RWPE2 (cell line): ENCODE data around the gene HMGXB4.

Experiments used
- ATAC-seq: fragments of 200-7000 bp; cut with Tn5 transposase; 3 replicates; pipeline ENCODE4 v1.9.1; 2021; ENCODE audit warnings: low read depth
- DNase-seq: peaks from one replicate; pipeline ENCODE4 v3.0.0-alpha.2; 2020; ENCODE audit warnings: low spot score
- H3K27ac ChIP-seq: fragments of 450-650 bp; 2 replicates; pipeline ENCODE4 v1.5.1; 2017; ENCODE audit warnings: mild to moderate bottlenecking; ENCODE audit not compliant: poor library complexity, severe bottlenecking
- H3K27me3 ChIP-seq: fragments of 250-450 bp; sonication (Bioruptor Pico); 2 replicates; pipeline ENCODE4 v1.5.1; 2021; ENCODE audit warnings: mild to moderate bottlenecking, moderate library complexity; ENCODE audit not compliant: insufficient read depth, poor library complexity, severe bottlenecking
- H3K36me3 ChIP-seq: fragments of 250-450 bp; sonication (Bioruptor Pico); 2 replicates; pipeline ENCODE4 v1.5.1; 2020; ENCODE audit warnings: low read depth, mild to moderate bottlenecking, moderate library complexity
- H3K4me1 ChIP-seq: fragments of 250-450 bp; sonication (Bioruptor Pico); 2 replicates; pipeline ENCODE4 v1.5.1; 2021; ENCODE audit warnings: mild to moderate bottlenecking, moderate library complexity; ENCODE audit not compliant: insufficient read depth, poor library complexity, severe bottlenecking
- H3K4me3 ChIP-seq: fragments of 250-450 bp; sonication (Bioruptor Pico); 2 replicates; pipeline ENCODE4 v1.5.1; 2021; ENCODE audit warnings: mild to moderate bottlenecking, moderate library complexity; ENCODE audit not compliant: severe bottlenecking
- H3K9me3 ChIP-seq: fragments of 250-450 bp; sonication (Bioruptor Pico); 2 replicates; pipeline ENCODE4 v1.5.1; 2021; ENCODE audit warnings: mild to moderate bottlenecking, moderate library complexity; ENCODE audit not compliant: severe bottlenecking
- CTCF ChIP-seq: fragments of 450-650 bp; IDR thresholded peaks from one replicate; pipeline ENCODE4 v1.5.1; 2017; ENCODE audit warnings: mild to moderate bottlenecking, moderate library complexity; ENCODE audit not compliant: poor library complexity, severe bottlenecking

HMGXB4 gene

GRCh38 chr22:35219012-35219411 is 38.3 kb upstream of the HMGXB4 start:
- Histone ChIP-seq H3K4me3 (no peak overlapping the region), H3K27ac (no peak overlapping the region), H3K4me1 (no peaks in the 10 kb centered on the region), H3K9me3 (peaks cover 4% of the 10 kb centered on the region), H3K27me3 (no peaks in the 10 kb centered on the region), H3K36me3 (no peaks in the 10 kb centered on the region)
- no peak for TF ChIP-seq CTCF
- peak; percentile 75 for ATAC-seq
- DNase-seq = no peak

GRCh38 chr22:35220221-35220620 is 37.1 kb upstream of the HMGXB4 start:
- DNase-seq (no peak), ATAC-seq (no peak)
- Histone ChIP-seq H3K27ac (no peak overlapping the region), H3K9me3 (peaks cover 4% of the 10 kb centered on the region), H3K27me3 (no peaks in the 10 kb centered on the region), H3K4me1 (no peaks in the 10 kb centered on the region), H3K36me3 (no peaks in the 10 kb centered on the region), H3K4me3 (no peak overlapping the region)
- no peak for TF ChIP-seq CTCF

GRCh38 chr22:35225010-35225409 is 32.3 kb upstream of the HMGXB4 start:
- TF ChIP-seq CTCF = no peak
- no peak overlapping the region for H3K27ac ChIP-seq
- H3K4me1 ChIP-seq = no peaks in the 10 kb centered on the region
- H3K27me3 ChIP-seq = no peaks in the 10 kb centered on the region
- no peak overlapping the region for H3K4me3 ChIP-seq
- no peaks in the 10 kb centered on the region for H3K36me3 ChIP-seq
- ATAC-seq = no peak
- no peak for DNase-seq
- H3K9me3 ChIP-seq = no peaks in the 10 kb centered on the region

GRCh38 chr22:35226958-35227647 is 30.2 kb upstream of the HMGXB4 start:
- TF ChIP-seq CTCF = no peak
- H3K9me3 ChIP-seq = no peaks in the 10 kb centered on the region
- no peaks in the 10 kb centered on the region for H3K4me1 ChIP-seq
- H3K27ac ChIP-seq = no peak overlapping the region
- H3K36me3 ChIP-seq = no peaks in the 10 kb centered on the region
- no peaks in the 10 kb centered on the region for H3K27me3 ChIP-seq
- no peak for DNase-seq
- no peak overlapping the region for H3K4me3 ChIP-seq
- no peak for ATAC-seq

- Histone ChIP-seq H3K27ac (no peak overlapping the region), H3K4me1 (no peaks in the 10 kb centered on the region), H3K36me3 (no peaks in the 10 kb centered on the region), H3K9me3 (no peaks in the 10 kb centered on the region), H3K27me3 (no peaks in the 10 kb centered on the region), H3K4me3 (no peak overlapping the region)
- DNase-seq (no peak), ATAC-seq (no peak)
- no peak for TF ChIP-seq CTCF
Measured at GRCh38 chr22:35229865-35230264, 27.4 kb upstream of the HMGXB4 start.
